ENCODE data around the gene GABARAP.

GABARAP gene

DNA sequence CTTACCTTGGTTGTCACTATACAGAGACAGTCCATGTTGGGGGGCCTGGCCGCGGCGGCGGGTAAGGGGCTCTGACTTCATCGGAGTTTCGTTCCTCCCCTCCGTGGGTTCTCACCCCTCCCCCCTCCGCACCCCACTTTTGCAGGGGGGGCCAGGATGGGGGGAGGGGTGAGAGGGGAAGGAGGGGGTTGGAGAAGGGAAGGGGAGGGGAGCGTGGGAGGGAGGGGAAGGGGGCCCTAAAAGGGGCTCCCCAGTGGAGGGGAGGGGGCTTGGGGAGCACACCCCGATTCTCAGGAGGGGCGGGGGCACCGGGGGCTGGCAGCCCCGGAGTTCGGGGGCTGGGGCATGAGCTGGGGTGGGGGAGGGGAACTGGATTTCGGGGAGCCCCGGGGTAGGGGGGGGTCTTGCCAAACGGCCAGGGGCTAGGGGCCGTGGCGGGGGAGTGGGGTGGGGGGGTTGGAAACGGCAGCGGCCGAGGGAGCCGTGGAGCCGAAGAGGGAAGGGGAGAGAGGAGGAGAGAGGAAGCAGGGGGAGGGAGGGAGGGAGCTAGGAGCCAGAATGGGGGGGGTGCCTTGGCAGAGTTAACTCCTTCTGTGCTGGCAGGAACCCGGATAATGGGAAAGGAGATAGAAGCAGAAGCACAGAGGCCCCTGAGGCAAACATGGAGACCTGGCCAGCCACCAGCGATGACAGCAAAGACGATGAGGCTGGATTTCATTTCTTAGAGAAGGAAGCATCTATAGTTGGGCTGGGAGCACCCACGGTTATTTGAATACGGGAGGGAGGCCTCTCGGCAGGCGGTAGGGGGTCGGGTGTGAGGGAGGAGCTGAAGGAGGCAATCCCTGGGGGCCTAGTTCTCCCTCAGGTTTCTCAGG lies 24.9 kb downstream of the GABARAP start:
- DNase-seq (ENCODE audit: low read depth in 2 of 2) = peak; percentile 81 to 89
- peak overlapping the region; percentile 61 to 76 for H3K4me3 ChIP-seq (replicated peaks in 1 of 2; ENCODE audit: low read depth in 2 of 2, low read length in 2 of 2)
- no peak for TF ChIP-seq CTCF (IDR thresholded peaks at IDR 0.05; ENCODE audit: low read depth, low read length)

GRCh38 chr17:7216242-7217112 lies 25.8 kb downstream of the GABARAP start:
- no peak for TF ChIP-seq CTCF (IDR thresholded peaks at IDR 0.05; ENCODE audit: low read depth, low read length)
- no peak for DNase-seq (ENCODE audit: low read depth in 2 of 2)
- peak overlapping the region; percentile 61 to 76 for H3K4me3 ChIP-seq (replicated peaks in 1 of 2; ENCODE audit: low read depth in 2 of 2, low read length in 2 of 2)

- peak overlapping the region; percentile 61 to 76 for H3K4me3 ChIP-seq (replicated peaks in 1 of 2; ENCODE audit: low read depth in 2 of 2, low read length in 2 of 2)
- DNase-seq (ENCODE audit: low read depth in 2 of 2) = no peak
- no peak for TF ChIP-seq CTCF (IDR thresholded peaks at IDR 0.05; ENCODE audit: low read depth, low read length)
Observed at GRCh38 chr17:7215652-7216180, 26.5 kb downstream of the GABARAP start.

- DNase-seq (ENCODE audit: low read depth in 2 of 2) = no peak
- no peak for TF ChIP-seq CTCF (IDR thresholded peaks at IDR 0.05; ENCODE audit: low read depth, low read length)
- H3K4me3 ChIP-seq (replicated peaks in 1 of 2; ENCODE audit: low read depth in 2 of 2, low read length in 2 of 2) = peak overlapping the region; percentile 51
Observed at GRCh38 chr17:7215136-7215638, 27.1 kb downstream of the GABARAP start.

- peak; percentile 68 for TF ChIP-seq CTCF (IDR thresholded peaks at IDR 0.05; ENCODE audit: low read depth, low read length)
- peak overlapping the region; percentile 51 for H3K4me3 ChIP-seq (replicated peaks in 1 of 2; ENCODE audit: low read depth in 2 of 2, low read length in 2 of 2)
- peak; percentile 97 for DNase-seq (ENCODE audit: low read depth in 2 of 2)
Observed at GRCh38 chr17:7214300-7215135, 27.7 kb downstream of the GABARAP start.

GRCh38 chr17:7213895-7214299 lies 28.4 kb downstream of the GABARAP start:
- H3K4me3 ChIP-seq (replicated peaks in 1 of 2; ENCODE audit: low read depth in 2 of 2, low read length in 2 of 2) = peak overlapping the region; percentile 51
- TF ChIP-seq CTCF (IDR thresholded peaks at IDR 0.05; ENCODE audit: low read depth, low read length) = peak; percentile 44
- DNase-seq (ENCODE audit: low read depth in 2 of 2) = peak; percentile 85 to 87
